ENCODE data around the gene URGCP. TPM values are rescaled to one million over a fixed set of nuclear protein-coding genes. Genes with fewer than 3 reads are reported as not detected.

The URGCP gene
- total RNA-seq, 4 donors from 2014 or later = 33.2 to 51.6 (median 41.0) TPM

DNA sequence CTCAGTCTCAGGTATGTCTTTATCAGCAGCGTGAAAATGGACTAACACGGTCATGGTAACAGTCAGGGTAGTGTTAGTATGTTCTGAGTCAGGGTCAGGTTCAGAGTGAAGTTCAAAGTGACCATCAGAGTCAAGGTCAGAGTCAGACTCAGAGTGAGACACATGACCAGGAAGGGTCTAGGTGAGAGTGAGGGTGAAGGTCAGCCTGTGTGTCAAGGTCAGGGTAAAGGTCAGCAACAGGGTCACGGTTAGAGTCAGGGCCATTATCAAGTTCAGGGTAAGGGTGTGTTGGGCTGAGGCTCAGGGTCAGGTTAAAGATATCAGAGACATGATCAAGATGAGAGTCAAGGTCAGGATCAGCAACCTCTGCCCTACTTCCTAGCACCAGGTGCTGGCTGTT, 41.1 kb downstream of the URGCP start:
- H3K4me1 ChIP-seq = peaks cover 6 to 13% of the 10 kb centered on the region in 2 donors

GRCh38 chr7:43864126-43864525, 42.3 kb downstream of the URGCP start:
- H3K36me3 ChIP-seq = peaks cover 11% of the 10 kb centered on the region in 2 donors
- H3K9me3 ChIP-seq = no peaks in the 10 kb centered on the region
- no peak for DNase-seq
- intact Hi-C loops (cut with DNase I) = no loop called here
- no peak for TF ChIP-seq CTCF (IDR thresholded peaks at IDR 0.05)
- TF ChIP-seq POLR2A (IDR thresholded peaks at IDR 0.05) = no peak
- H3K27me3 ChIP-seq = no peaks in the 10 kb centered on the region
- H3K4me1 ChIP-seq = peaks cover 6 to 7% of the 10 kb centered on the region in 2 donors
- H3K4me3 ChIP-seq (replicated peaks in 1 of 3) = no peak overlapping the region
- 72 to 87% methylated on average over 8 of the region's 8 CpGs for WGBS, 2 donors
- H3K27ac ChIP-seq = no peak overlapping the region

More for the DNA sequence above, 41.1 kb downstream of the URGCP start:
- Histone ChIP-seq H3K36me3 (peaks cover 11% of the 10 kb centered on the region in 2 donors), H3K27ac (no peak overlapping the region), H3K27me3 (no peaks in the 10 kb centered on the region), H3K9me3 (no peaks in the 10 kb centered on the region), H3K4me3 (replicated peaks in 1 of 3) (no peak overlapping the region)
- 95 to 100% methylated on average over 3 of the region's 3 CpGs for WGBS, 2 donors
- TF ChIP-seq POLR2A (IDR thresholded peaks at IDR 0.05) = no peak
- TF ChIP-seq CTCF (IDR thresholded peaks at IDR 0.05) = no peak
- no peak for DNase-seq
- intact Hi-C loops (cut with DNase I) = no loop called here

- H3K4me1 ChIP-seq = no peaks in the 10 kb centered on the region
- intact Hi-C loops (cut with DNase I) = no loop called here
- H3K27me3 ChIP-seq = no peaks in the 10 kb centered on the region
- H3K27ac ChIP-seq = no peak overlapping the region
- 68 to 77% methylated on average over 1 of the region's 1 CpG for WGBS, 2 donors
- TF ChIP-seq POLR2A (IDR thresholded peaks at IDR 0.05) (no peak), CTCF (IDR thresholded peaks at IDR 0.05) (no peak)
- DNase-seq = no peak
- H3K9me3 ChIP-seq = no peaks in the 10 kb centered on the region
- no peaks in the 10 kb centered on the region for H3K36me3 ChIP-seq
- no peak overlapping the region for H3K4me3 ChIP-seq (replicated peaks in 1 of 3)
Measured at GRCh38 chr7:43856996-43857395, 49.4 kb downstream of the URGCP start.

- Histone ChIP-seq H3K4me1 (no peaks in the 10 kb centered on the region), H3K36me3 (no peaks in the 10 kb centered on the region), H3K9me3 (no peaks in the 10 kb centered on the region), H3K4me3 (replicated peaks in 1 of 3) (no peak overlapping the region), H3K27me3 (no peaks in the 10 kb centered on the region), H3K27ac (no peak overlapping the region)
- TF ChIP-seq CTCF (IDR thresholded peaks at IDR 0.05) = no peak
- TF ChIP-seq POLR2A (IDR thresholded peaks at IDR 0.05) = no peak
- no peak for DNase-seq
- intact Hi-C loops (cut with DNase I) = no loop called here
- WGBS, 2 donors = 91 to 94% methylated on average over 4 of the region's 4 CpGs
Measured at GRCh38 chr7:43856316-43856715, 50.1 kb downstream of the URGCP start.

DNA sequence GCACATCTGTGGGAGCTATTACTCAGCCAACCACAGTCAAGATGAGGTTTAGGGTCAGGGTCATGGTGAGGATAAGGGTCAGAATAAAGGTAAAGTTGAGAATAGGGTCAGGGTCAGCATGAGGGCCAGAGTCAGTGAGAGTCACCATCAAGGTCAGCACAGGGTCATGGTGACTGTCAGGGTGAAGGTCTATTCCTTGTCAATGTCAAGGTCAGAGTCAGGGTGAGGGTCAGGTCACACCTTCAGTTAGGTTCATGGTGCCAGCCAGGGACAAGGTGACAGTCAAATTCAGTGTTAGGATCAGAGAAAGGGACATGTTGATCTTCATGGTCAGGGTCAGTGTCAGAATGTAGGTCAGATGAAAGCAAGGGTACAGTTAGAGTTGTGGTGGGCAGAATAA, 51.2 kb downstream of the URGCP start:
- H3K27me3 ChIP-seq = no peaks in the 10 kb centered on the region
- H3K4me3 ChIP-seq (replicated peaks in 1 of 3) = no peak overlapping the region
- TF ChIP-seq POLR2A (IDR thresholded peaks at IDR 0.05) (no peak), CTCF (IDR thresholded peaks at IDR 0.05) (no peak)
- no peaks in the 10 kb centered on the region for H3K9me3 ChIP-seq
- H3K27ac ChIP-seq = no peak overlapping the region
- intact Hi-C loops (cut with DNase I) = no loop called here
- no peaks in the 10 kb centered on the region for H3K4me1 ChIP-seq
- H3K36me3 ChIP-seq = no peaks in the 10 kb centered on the region
- no peak for DNase-seq

All from thyroid gland (tissue), 4 donors.